CD14-positive monocyte (primary cell): Measurements from ENCODE around the gene NRM. TPM values are rescaled to one million over a fixed set of nuclear protein-coding genes. Genes with fewer than 3 reads are reported as not detected.
"Not testable (repeated sequence)": the region's sequence is repeated elsewhere in the genome, so short reads cannot be mapped to it uniquely, and the experiment has no call there.

Experiments
- DNase-seq, 3 donors: peaks; one replicate each; pipeline ENCODE4 v3.0.0-alpha.2; 2011 to 2022
- H2AFZ ChIP-seq: 2 replicates; pipeline ENCODE4 v1.6.0; 2012; ENCODE audit warnings: mild to moderate bottlenecking, low read depth, low read length, inconsistent platforms; ENCODE audit not compliant: insufficient read depth, poor library complexity, severe bottlenecking
- H3K27ac ChIP-seq, 2 donors: 1 replicate in 1 of 2; 2 replicates in 1 of 2; pipeline ENCODE4 v1.5.1; 2012 to 2013; ENCODE audit warnings: low read length in 2 of 2, control low read depth in 1 of 2, inconsistent platforms in 1 of 2, low read depth in 1 of 2, mild to moderate bottlenecking in 1 of 2
- H3K27me3 ChIP-seq, 2 donors: one replicate each; pipeline versions ENCODE4 v1.6.0 to v1.6.1; 2011 to 2013; ENCODE audit warnings: low read length in 2 of 2; ENCODE audit not compliant: control insufficient read depth in 2 of 2, insufficient read depth in 2 of 2
- H3K36me3 ChIP-seq, 2 donors: replicated peaks in 1 of 2; 1 replicate in 1 of 2; 2 replicates in 1 of 2; pipeline versions ENCODE4 v1.5.1 to v1.6.1; 2012 to 2013; ENCODE audit warnings: low read length in 2 of 2, control low read depth in 1 of 2, inconsistent platforms in 1 of 2, mild to moderate bottlenecking in 1 of 2; ENCODE audit not compliant: insufficient read depth in 2 of 2, control insufficient read depth in 1 of 2
- H3K4me1 ChIP-seq, 2 donors: 1 replicate in 1 of 2; 2 replicates in 1 of 2; pipeline versions ENCODE4 v1.5.1 to v1.6.1; 2012 to 2013; ENCODE audit warnings: low read length in 2 of 2, control low read depth in 1 of 2, inconsistent platforms in 1 of 2, mild to moderate bottlenecking in 1 of 2, moderate library complexity in 1 of 2; ENCODE audit not compliant: insufficient read depth in 2 of 2, control insufficient read depth in 1 of 2
- H3K4me2 ChIP-seq: replicated peaks from 2 replicates; pipeline ENCODE3; 2012; ENCODE audit warnings: low read length, moderate library complexity, mild to moderate bottlenecking; ENCODE audit not compliant: poor library complexity, severe bottlenecking; ENCODE audit errors: extremely low read depth
- H3K4me3 ChIP-seq, 3 experiments: fragments of 200-600 bp in 1 of 3; sonication (generic) in 1 of 3; replicated peaks in 1 of 3; 1 replicate in 2 of 3; 2 replicates in 1 of 3; pipeline ENCODE4 v1.5.1; 2011 to 2013; ENCODE audit warnings: low read length in 3 of 3, mild to moderate bottlenecking in 3 of 3, control low read depth in 2 of 3, low read depth in 2 of 3, inconsistent platforms in 1 of 3, moderate library complexity in 1 of 3
- H3K79me2 ChIP-seq: 2 replicates; pipeline ENCODE4 v1.6.0; 2012; ENCODE audit warnings: mild to moderate bottlenecking, control low read depth, inconsistent platforms, low read length, moderate library complexity; ENCODE audit not compliant: insufficient read depth
- H3K9ac ChIP-seq: 2 replicates; pipeline ENCODE4 v1.6.0; 2017; ENCODE audit warnings: low read length, mild to moderate bottlenecking; ENCODE audit not compliant: insufficient read depth, poor library complexity, severe bottlenecking
- H3K9me3 ChIP-seq, 2 donors: replicated peaks in 1 of 2; 1 replicate in 1 of 2; 2 replicates in 1 of 2; pipeline versions ENCODE4 v1.5.1 to v1.6.1; 2012 to 2013; ENCODE audit warnings: low read length in 2 of 2, control low read depth in 1 of 2; ENCODE audit not compliant: control insufficient read depth in 1 of 2, insufficient read depth in 1 of 2
- H4K20me1 ChIP-seq: 2 replicates; pipeline ENCODE4 v1.6.0; 2012; ENCODE audit warnings: mild to moderate bottlenecking, low read length, control low read depth, moderate library complexity; ENCODE audit not compliant: insufficient read depth
- H3K27ac Mint-ChIP-seq, 7 donors: one replicate each; pipeline ENCODE4 v1.8.0; 2020; ENCODE audit warnings: mild to moderate bottlenecking in 7 of 7, mixed read lengths in 7 of 7, moderate library complexity in 6 of 7, inconsistent platforms in 2 of 7
- H3K27me3 Mint-ChIP-seq, 3 donors: one replicate each; pipeline ENCODE4 v1.8.0; 2021 to 2022; ENCODE audit warnings: low read depth in 3 of 3, mild to moderate bottlenecking in 3 of 3, mixed read lengths in 3 of 3, moderate library complexity in 3 of 3, inconsistent platforms in 1 of 3
- H3K36me3 Mint-ChIP-seq, 2 donors: one replicate each; pipeline ENCODE4 v1.8.0; 2020; ENCODE audit warnings: mixed read lengths in 2 of 2, inconsistent platforms in 1 of 2, mild to moderate bottlenecking in 1 of 2
- H3K4me1 Mint-ChIP-seq: one replicate; pipeline ENCODE4 v1.8.0; 2020; ENCODE audit warnings: mild to moderate bottlenecking, mixed read lengths
- H3K4me3 Mint-ChIP-seq, 2 donors: one replicate each; pipeline ENCODE4 v1.8.0; 2020; ENCODE audit warnings: mild to moderate bottlenecking in 2 of 2, mixed read lengths in 2 of 2, moderate library complexity in 1 of 2
- H3K9me3 Mint-ChIP-seq, 7 donors: one replicate each; pipeline ENCODE4 v1.8.0; 2020 to 2022; ENCODE audit warnings: mixed read lengths in 7 of 7, mild to moderate bottlenecking in 6 of 7, moderate library complexity in 6 of 7, inconsistent platforms in 2 of 7
- WGBS: methylation state at CpG from one replicate; pipeline ENCODE4 v1.1.5; 2013; ENCODE audit warnings: missing lambda C conversion rate; ENCODE audit not compliant: insufficient coverage; 5-methylcytosine and 5-hydroxymethylcytosine counted together
- intact Hi-C, 2 donors: fragments of 100-400 bp; cut with micrococcal nuclease; formaldehyde crosslinking; loops; one replicate each; pipeline versions ENCODE4 v1.15.0 to v1.15.1; 2023
- polyA plus RNA-seq, 3 donors: library from polyadenylated mRNA; depleted of rRNA in 1 of 3; unstranded in 2 of 3; stranded (reverse) in 1 of 3; fragments of 300-500 nt in 2 of 3; fragments of >200 nt in 1 of 3; fragmentation: Illumina TruSeq in 2 of 3; gene quantifications; 1 replicate in 2 of 3; 2 replicates in 1 of 3; pipeline ENCODE4 v1.2.3, GENCODE V29; 2012 to 2021

NRM gene
- polyA plus RNA-seq, 3 donors, result 25.9 to 36.0 (median 35.0) TPM

DNA sequence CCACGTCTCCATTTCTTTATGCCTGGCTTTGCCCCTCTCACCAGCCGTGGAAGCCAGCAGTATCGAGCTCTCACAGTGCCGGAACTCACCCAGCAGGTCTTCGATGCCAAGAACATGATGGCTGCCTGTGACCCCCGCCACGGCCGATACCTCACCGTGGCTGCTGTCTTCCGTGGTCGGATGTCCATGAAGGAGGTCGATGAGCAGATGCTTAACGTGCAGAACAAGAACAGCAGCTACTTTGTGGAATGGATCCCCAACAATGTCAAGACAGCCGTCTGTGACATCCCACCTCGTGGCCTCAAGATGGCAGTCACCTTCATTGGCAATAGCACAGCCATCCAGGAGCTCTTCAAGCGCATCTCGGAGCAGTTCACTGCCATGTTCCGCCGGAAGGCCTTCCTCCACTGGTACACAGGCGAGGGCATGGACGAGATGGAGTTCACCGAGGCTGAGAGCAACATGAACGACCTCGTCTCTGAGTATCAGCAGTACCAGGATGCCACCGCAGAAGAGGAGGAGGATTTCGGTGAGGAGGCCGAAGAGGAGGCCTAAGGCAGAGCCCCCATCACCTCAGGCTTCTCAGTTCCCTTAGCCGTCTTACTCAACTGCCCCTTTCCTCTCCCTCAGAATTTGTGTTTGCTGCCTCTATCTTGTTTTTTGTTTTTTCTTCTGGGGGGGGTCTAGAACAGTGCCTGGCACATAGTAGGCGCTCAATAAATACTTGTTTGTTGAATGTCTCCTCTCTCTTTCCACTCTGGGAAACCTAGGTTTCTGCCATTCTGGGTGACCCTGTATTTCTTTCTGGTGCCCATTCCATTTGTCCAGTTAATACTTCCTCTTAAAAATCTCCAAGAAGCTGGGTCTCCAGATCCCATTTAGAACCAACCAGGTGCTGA lies 33.3 kb upstream of the NRM start:
- Histone ChIP-seq H3K79me2 (peaks cover 67% of the 10 kb centered on the region), H3K36me3 (peaks cover 38 to 64% of the 10 kb centered on the region in 2 donors), H4K20me1 (peaks cover 66% of the 10 kb centered on the region), H3K4me1 (peaks cover 25 to 41% of the 10 kb centered on the region in 2 donors)
- Mint-ChIP-seq H3K27ac (peak overlapping the region; percentile 12 to 90 (median 63)), H3K4me1 (peaks cover 35% of the 10 kb centered on the region), H3K36me3 (peaks cover 39 to 62% of the 10 kb centered on the region in 2 donors)
- not testable (repeated sequence) for H3K4me3 Mint-ChIP-seq, H3K4me3 ChIP-seq, H3K9ac ChIP-seq, H3K9me3 Mint-ChIP-seq, H3K4me2 ChIP-seq, H3K9me3 ChIP-seq, H2AFZ ChIP-seq, DNase-seq, H3K27me3 ChIP-seq, H3K27me3 Mint-ChIP-seq, H3K27ac ChIP-seq
- intact Hi-C loops, result loop anchor here (5.0 to 10.0 kb wide), 3 partner anchors 107 to 242 kb away; partner anchors contain the start of genes HLA-E (in 1 of the 2), MRPS18B (in 1 of the 2) and PPP1R10 (in 1 of the 2)
- 88% methylated on average over 12 of the region's 29 CpGs for WGBS

DNA sequence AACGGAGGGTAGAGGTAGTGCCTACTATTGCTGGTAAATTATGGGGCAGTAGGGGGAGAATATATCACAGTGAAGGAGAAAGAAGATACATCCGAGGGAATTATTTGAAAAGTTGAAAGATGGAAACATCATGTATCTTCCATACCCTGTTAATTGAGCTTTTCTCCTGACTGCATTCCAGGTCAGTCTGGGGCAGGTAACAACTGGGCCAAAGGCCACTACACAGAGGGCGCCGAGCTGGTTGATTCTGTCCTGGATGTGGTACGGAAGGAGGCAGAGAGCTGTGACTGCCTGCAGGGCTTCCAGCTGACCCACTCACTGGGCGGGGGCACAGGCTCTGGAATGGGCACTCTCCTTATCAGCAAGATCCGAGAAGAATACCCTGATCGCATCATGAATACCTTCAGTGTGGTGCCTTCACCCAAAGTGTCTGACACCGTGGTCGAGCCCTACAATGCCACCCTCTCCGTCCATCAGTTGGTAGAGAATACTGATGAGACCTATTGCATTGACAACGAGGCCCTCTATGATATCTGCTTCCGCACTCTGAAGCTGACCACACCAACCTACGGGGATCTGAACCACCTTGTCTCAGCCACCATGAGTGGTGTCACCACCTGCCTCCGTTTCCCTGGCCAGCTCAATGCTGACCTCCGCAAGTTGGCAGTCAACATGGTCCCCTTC lies 32.5 kb upstream of the NRM start:
- peaks cover 38 to 57% of the 10 kb centered on the region in 2 donors for H3K36me3 ChIP-seq
- H3K9me3 ChIP-seq, H3K4me3 ChIP-seq, H2AFZ ChIP-seq, H3K4me3 Mint-ChIP-seq, DNase-seq, H3K9me3 Mint-ChIP-seq, H3K4me2 ChIP-seq, H3K27ac ChIP-seq, H3K27me3 Mint-ChIP-seq, H3K9ac ChIP-seq, H3K27me3 ChIP-seq: not testable (repeated sequence)
- peaks cover 64% of the 10 kb centered on the region for H4K20me1 ChIP-seq
- H3K4me1 ChIP-seq, result peaks cover 33 to 49% of the 10 kb centered on the region in 2 donors
- H3K79me2 ChIP-seq, result peaks cover 75% of the 10 kb centered on the region
- Mint-ChIP-seq H3K4me1 (peaks cover 41% of the 10 kb centered on the region), H3K27ac (peak overlapping the region in 6 of 7 donors; percentile 37 to 95 (median 87)), H3K36me3 (peaks cover 39 to 54% of the 10 kb centered on the region in 2 donors)
- 95% methylated on average over 6 of the region's 16 CpGs for WGBS
- intact Hi-C loops, result loop anchor here (5.0 to 10.0 kb wide), 3 partner anchors 106 to 241 kb away; partner anchors contain the start of genes HLA-E (in 1 of the 2), MRPS18B (in 1 of the 2) and PPP1R10 (in 1 of the 2)
